Neural cell (in vitro differentiated cells): ENCODE data around the gene NKAIN2. TPM values are rescaled to one million over a fixed set of nuclear protein-coding genes. Genes with fewer than 3 reads are reported as not detected.

ENCODE experiments used
- H2AFZ ChIP-seq: fragments of 200-600, 300-800 bp; sonication (generic), shearing (Covaris generic); 2 replicates; pipeline ENCODE4 v1.6.0; 2014; ENCODE audit warnings: low read depth, mild to moderate bottlenecking, antibody characterized with exemption, low read length, moderate library complexity
- H3F3A ChIP-seq: fragments of 200-600 bp; shearing (Covaris generic); 2 replicates; pipeline ENCODE4 v1.6.1; 2016; ENCODE audit warnings: mild to moderate bottlenecking, moderate library complexity, mixed read lengths, antibody characterized with exemption, low read length; ENCODE audit not compliant: insufficient read depth, poor library complexity, severe bottlenecking
- H3K27ac ChIP-seq: fragments of 200-600, 300-800 bp; sonication (generic), shearing (Covaris generic); 2 replicates; pipeline ENCODE4 v1.5.1; 2014; ENCODE audit warnings: mild to moderate bottlenecking, low read length, moderate library complexity
- H3K27me3 ChIP-seq: fragments of 300-800, 200-600 bp; sonication (generic), shearing (Covaris generic); 2 replicates; pipeline ENCODE4 v1.6.0; 2014; ENCODE audit warnings: mild to moderate bottlenecking, low read depth, low read length, moderate library complexity; ENCODE audit not compliant: insufficient read depth
- H3K36me3 ChIP-seq: fragments of 300-800, 200-600 bp; sonication (generic), shearing (Covaris generic); 2 replicates; pipeline ENCODE4 v1.5.1; 2014; ENCODE audit warnings: mild to moderate bottlenecking, antibody characterized with exemption, low read length, moderate library complexity; ENCODE audit not compliant: insufficient read depth
- H3K4me2 ChIP-seq: fragments of 300-800, 200-600 bp; sonication (generic), shearing (Covaris generic); 2 replicates; pipeline ENCODE4 v1.6.0; 2014; ENCODE audit warnings: mild to moderate bottlenecking, low read length
- H3K4me3 ChIP-seq: fragments of 300-800, 200-600 bp; sonication (generic), shearing (Covaris generic); 2 replicates; pipeline ENCODE4 v1.5.1; 2014; ENCODE audit warnings: mild to moderate bottlenecking, low read length, moderate library complexity
- H3K79me2 ChIP-seq: fragments of 200-600 bp; shearing (Covaris generic); replicated peaks from 2 replicates; pipeline ENCODE4 v1.6.0; 2014; ENCODE audit warnings: mild to moderate bottlenecking, low read length, moderate library complexity; ENCODE audit not compliant: insufficient read depth
- H3K9ac ChIP-seq: fragments of 300-800, 200-600 bp; sonication (generic), shearing (Covaris generic); 2 replicates; pipeline ENCODE4 v1.6.1; 2016; ENCODE audit warnings: mild to moderate bottlenecking, low read length, mixed read lengths
- H3K9me2 ChIP-seq: fragments of 200-600 bp; shearing (Covaris generic); 2 replicates; pipeline ENCODE4 v1.6.1; 2016; ENCODE audit warnings: mild to moderate bottlenecking, low read length, mixed read lengths; ENCODE audit not compliant: insufficient read depth
- H3K9me3 ChIP-seq: fragments of 200-600, 300-800 bp; sonication (generic), shearing (Covaris generic); 2 replicates; pipeline ENCODE4 v1.6.1; 2016; ENCODE audit warnings: mild to moderate bottlenecking, mixed run types, low read length, moderate library complexity, mixed read lengths
- H4K20me1 ChIP-seq: fragments of 200-600 bp; shearing (Covaris generic); 2 replicates; pipeline ENCODE4 v1.6.1; 2016; ENCODE audit warnings: mild to moderate bottlenecking, mixed run types; ENCODE audit not compliant: insufficient read depth
- CTCF ChIP-seq: fragments of 450-650 bp; IDR thresholded peaks from 2 replicates; pipeline ENCODE4 v1.5.1; 2014; ENCODE audit warnings: antibody characterized with exemption, mild to moderate bottlenecking, moderate library complexity; ENCODE audit not compliant: poor library complexity, severe bottlenecking
- EP300 ChIP-seq: fragments of 450-650 bp; conservative IDR thresholded peaks from 2 replicates; pipeline ENCODE4 v1.6.1; 2014; ENCODE audit warnings: antibody characterized with exemption, mild to moderate bottlenecking, moderate library complexity; ENCODE audit not compliant: poor library complexity, severe bottlenecking
- EZH2 ChIP-seq: fragments of 200-600, 300-800 bp; shearing (Covaris generic), sonication (generic); IDR thresholded peaks from 2 replicates; pipeline ENCODE4 v1.6.1; 2014; ENCODE audit warnings: antibody characterized with exemption, low read length, borderline replicate concordance, mild to moderate bottlenecking; ENCODE audit not compliant: insufficient read depth, poor library complexity, severe bottlenecking
- MXI1 ChIP-seq: fragments of 450-650 bp; conservative IDR thresholded peaks from 2 replicates; pipeline ENCODE4 v1.6.1; 2014; ENCODE audit warnings: antibody characterized with exemption, mild to moderate bottlenecking; ENCODE audit not compliant: poor library complexity, severe bottlenecking
- POLR2AphosphoS5 ChIP-seq: IDR thresholded peaks from 2 replicates; pipeline ENCODE4 v1.6.1; 2012
- RAD21 ChIP-seq: fragments of 450-650 bp; conservative IDR thresholded peaks from 2 replicates; pipeline ENCODE4 v1.6.1; 2014; ENCODE audit warnings: antibody characterized with exemption, mild to moderate bottlenecking, moderate library complexity
- SMC3 ChIP-seq: fragments of 450-650 bp; conservative IDR thresholded peaks from 2 replicates; pipeline ENCODE4 v1.6.1; 2014; ENCODE audit warnings: antibody characterized with exemption, mild to moderate bottlenecking, moderate library complexity; ENCODE audit not compliant: poor library complexity
- TAF1 ChIP-seq: IDR thresholded peaks from 2 replicates; pipeline ENCODE4 v1.6.1; 2012; ENCODE audit warnings: low read depth
- polyA plus RNA-seq: library from polyadenylated mRNA; depleted of rRNA; stranded (reverse); fragments of >200 nt; gene quantifications from 2 replicates; pipeline ENCODE4 v1.2.3, GENCODE V29; 2014
- TF ChIP-seq, protein P1 (sequence below): IDR thresholded peaks from 2 replicates; pipeline ENCODE4 v1.6.1; 2012; ENCODE audit warnings: borderline replicate concordance

Gene NKAIN2
- polyA plus RNA-seq, 1 donor from 2014 or later, result 23.2 TPM

- Histone ChIP-seq H3K9ac (no peak overlapping the region), H3K27me3 (no peaks in the 10 kb centered on the region), H3K9me3 (no peaks in the 10 kb centered on the region), H3K27ac (no peak overlapping the region), H3K4me2 (no peak overlapping the region), H3K36me3 (no peaks in the 10 kb centered on the region), H3K79me2 (no peaks in the 10 kb centered on the region), H3K4me3 (no peak overlapping the region), H3F3A (no peaks in the 10 kb centered on the region), H4K20me1 (no peaks in the 10 kb centered on the region), H3K9me2 (no peaks in the 10 kb centered on the region), H2AFZ (no peak overlapping the region)
- TF ChIP-seq RAD21, result no peak
- TF ChIP-seq, protein P1, sequence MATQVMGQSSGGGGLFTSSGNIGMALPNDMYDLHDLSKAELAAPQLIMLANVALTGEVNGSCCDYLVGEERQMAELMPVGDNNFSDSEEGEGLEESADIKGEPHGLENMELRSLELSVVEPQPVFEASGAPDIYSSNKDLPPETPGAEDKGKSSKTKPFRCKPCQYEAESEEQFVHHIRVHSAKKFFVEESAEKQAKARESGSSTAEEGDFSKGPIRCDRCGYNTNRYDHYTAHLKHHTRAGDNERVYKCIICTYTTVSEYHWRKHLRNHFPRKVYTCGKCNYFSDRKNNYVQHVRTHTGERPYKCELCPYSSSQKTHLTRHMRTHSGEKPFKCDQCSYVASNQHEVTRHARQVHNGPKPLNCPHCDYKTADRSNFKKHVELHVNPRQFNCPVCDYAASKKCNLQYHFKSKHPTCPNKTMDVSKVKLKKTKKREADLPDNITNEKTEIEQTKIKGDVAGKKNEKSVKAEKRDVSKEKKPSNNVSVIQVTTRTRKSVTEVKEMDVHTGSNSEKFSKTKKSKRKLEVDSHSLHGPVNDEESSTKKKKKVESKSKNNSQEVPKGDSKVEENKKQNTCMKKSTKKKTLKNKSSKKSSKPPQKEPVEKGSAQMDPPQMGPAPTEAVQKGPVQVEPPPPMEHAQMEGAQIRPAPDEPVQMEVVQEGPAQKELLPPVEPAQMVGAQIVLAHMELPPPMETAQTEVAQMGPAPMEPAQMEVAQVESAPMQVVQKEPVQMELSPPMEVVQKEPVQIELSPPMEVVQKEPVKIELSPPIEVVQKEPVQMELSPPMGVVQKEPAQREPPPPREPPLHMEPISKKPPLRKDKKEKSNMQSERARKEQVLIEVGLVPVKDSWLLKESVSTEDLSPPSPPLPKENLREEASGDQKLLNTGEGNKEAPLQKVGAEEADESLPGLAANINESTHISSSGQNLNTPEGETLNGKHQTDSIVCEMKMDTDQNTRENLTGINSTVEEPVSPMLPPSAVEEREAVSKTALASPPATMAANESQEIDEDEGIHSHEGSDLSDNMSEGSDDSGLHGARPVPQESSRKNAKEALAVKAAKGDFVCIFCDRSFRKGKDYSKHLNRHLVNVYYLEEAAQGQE, result no peak
- no peak for TF ChIP-seq CTCF
- TF ChIP-seq SMC3, result no peak
- no peak for TF ChIP-seq EZH2
- no peak for TF ChIP-seq MXI1
- TF ChIP-seq POLR2AphosphoS5, result no peak
- no peak for TF ChIP-seq EP300
- TF ChIP-seq TAF1, result no peak
Observed at GRCh38 chr6:124055395-124055794, 251.7 kb downstream of the NKAIN2 start.

DNA sequence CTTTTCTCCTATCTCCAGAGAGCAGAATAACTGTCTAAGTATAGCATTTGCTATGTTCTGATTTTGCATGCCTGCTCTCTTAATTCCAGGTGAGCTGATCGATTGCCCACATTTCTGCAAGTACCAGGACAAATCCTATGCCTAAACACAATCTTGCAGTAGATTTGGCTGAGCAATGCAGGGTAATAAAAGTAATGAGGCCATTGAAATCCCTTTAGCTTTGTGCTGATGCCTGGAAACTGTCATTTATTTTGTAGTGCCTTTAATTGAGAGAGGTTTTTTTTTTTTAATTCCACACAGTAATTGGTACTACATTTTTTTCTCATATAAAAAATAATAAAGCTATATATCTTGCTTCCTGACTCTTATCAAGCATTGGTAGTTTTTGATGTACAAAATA, 252.3 kb downstream of the NKAIN2 start:
- Histone ChIP-seq H3K9me2 (no peaks in the 10 kb centered on the region), H3F3A (no peaks in the 10 kb centered on the region), H3K9ac (no peak overlapping the region), H3K4me2 (no peak overlapping the region), H3K27ac (no peak overlapping the region), H4K20me1 (no peaks in the 10 kb centered on the region), H3K9me3 (no peaks in the 10 kb centered on the region), H3K79me2 (no peaks in the 10 kb centered on the region), H2AFZ (no peak overlapping the region), H3K4me3 (no peak overlapping the region), H3K27me3 (no peaks in the 10 kb centered on the region), H3K36me3 (no peaks in the 10 kb centered on the region)
- TF ChIP-seq CTCF (no peak), SMC3 (no peak), EP300 (no peak), MXI1 (no peak), POLR2AphosphoS5 (no peak), RAD21 (no peak), TAF1 (no peak), EZH2 (no peak)
- TF ChIP-seq, protein P1, result no peak
